Skeletal muscle tissue (tissue), 4 donors: Measurements from ENCODE around the gene BCKDK. TPM values are rescaled to one million over a fixed set of nuclear protein-coding genes. Genes with fewer than 3 reads are reported as not detected.
"Not testable (repeated sequence)": the region's sequence is repeated elsewhere in the genome, so short reads cannot be mapped to it uniquely, and the experiment has no call there.

ENCODE experiments used
- H3K27ac ChIP-seq: one replicate; pipeline ENCODE4 v1.7.0; 2013; ENCODE audit warnings: mild to moderate bottlenecking, low read depth, low read length, inconsistent platforms
- H3K27me3 ChIP-seq, 3 donors: one replicate each; pipeline ENCODE4 v1.7.0; 2013; ENCODE audit warnings: low read length in 3 of 3; ENCODE audit not compliant: control insufficient read depth in 3 of 3, insufficient read depth in 3 of 3
- H3K36me3 ChIP-seq, 3 donors: one replicate each; pipeline ENCODE4 v1.7.0; 2013; ENCODE audit warnings: low read length in 3 of 3; ENCODE audit not compliant: control insufficient read depth in 3 of 3, insufficient read depth in 3 of 3
- H3K4me1 ChIP-seq, 3 donors: one replicate each; pipeline ENCODE4 v1.7.0; 2013; ENCODE audit warnings: low read length in 3 of 3, mild to moderate bottlenecking in 3 of 3; ENCODE audit not compliant: control insufficient read depth in 3 of 3, insufficient read depth in 3 of 3
- H3K4me3 ChIP-seq, 3 donors: one replicate each; pipeline ENCODE4 v1.7.0; 2013; ENCODE audit warnings: low read length in 3 of 3
- H3K9ac ChIP-seq, 3 donors: one replicate each; pipeline ENCODE4 v1.7.0; 2013; ENCODE audit warnings: low read length in 3 of 3, mild to moderate bottlenecking in 3 of 3, moderate library complexity in 2 of 3, low read depth in 1 of 3
- H3K9me3 ChIP-seq, 3 donors: one replicate each; pipeline ENCODE4 v1.7.0; 2013; ENCODE audit warnings: low read length in 3 of 3; ENCODE audit not compliant: control insufficient read depth in 3 of 3
- total RNA-seq: library from RNA; depleted of rRNA; stranded (reverse); fragments of >200 nt; gene quantifications from one replicate; pipeline ENCODE4 v1.2.3, GENCODE V29; 2014
- donor health status: Osteomylitis.

BCKDK gene
- total RNA-seq, 1 donor from 2014 or later, result 8.9 TPM

DNA sequence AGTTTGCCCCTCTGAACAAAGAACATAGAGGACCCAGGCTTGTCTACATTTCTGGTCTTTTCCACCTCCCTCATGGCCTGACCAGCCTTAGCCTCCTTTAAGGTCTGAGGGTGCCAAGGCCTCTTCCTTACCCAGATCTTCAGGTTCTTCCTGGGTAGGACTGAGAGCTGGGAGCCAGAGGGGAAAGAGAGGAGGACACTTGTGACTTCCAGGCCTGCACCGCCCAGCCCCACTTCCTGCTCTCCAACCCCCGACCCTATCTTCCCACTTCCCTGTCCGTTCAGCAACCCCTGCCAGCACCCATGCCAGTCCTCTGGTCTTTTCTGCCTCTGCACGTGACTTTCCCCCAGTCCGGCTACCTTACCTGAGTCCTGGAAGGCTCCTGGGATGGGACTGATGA, 41.1 kb downstream of the BCKDK start:
- no peak overlapping the region for H3K4me3 ChIP-seq
- no peaks in the 10 kb centered on the region for H3K36me3 ChIP-seq
- H3K9me3 ChIP-seq, result no peaks in the 10 kb centered on the region
- peaks cover 4 to 6% (median 5%) of the 10 kb centered on the region in 3 donors for H3K4me1 ChIP-seq
- H3K9ac ChIP-seq, result no peak overlapping the region
- no peak overlapping the region for H3K27ac ChIP-seq
- peaks cover 8 to 14% (median 12%) of the 10 kb centered on the region in 3 donors for H3K27me3 ChIP-seq

DNA sequence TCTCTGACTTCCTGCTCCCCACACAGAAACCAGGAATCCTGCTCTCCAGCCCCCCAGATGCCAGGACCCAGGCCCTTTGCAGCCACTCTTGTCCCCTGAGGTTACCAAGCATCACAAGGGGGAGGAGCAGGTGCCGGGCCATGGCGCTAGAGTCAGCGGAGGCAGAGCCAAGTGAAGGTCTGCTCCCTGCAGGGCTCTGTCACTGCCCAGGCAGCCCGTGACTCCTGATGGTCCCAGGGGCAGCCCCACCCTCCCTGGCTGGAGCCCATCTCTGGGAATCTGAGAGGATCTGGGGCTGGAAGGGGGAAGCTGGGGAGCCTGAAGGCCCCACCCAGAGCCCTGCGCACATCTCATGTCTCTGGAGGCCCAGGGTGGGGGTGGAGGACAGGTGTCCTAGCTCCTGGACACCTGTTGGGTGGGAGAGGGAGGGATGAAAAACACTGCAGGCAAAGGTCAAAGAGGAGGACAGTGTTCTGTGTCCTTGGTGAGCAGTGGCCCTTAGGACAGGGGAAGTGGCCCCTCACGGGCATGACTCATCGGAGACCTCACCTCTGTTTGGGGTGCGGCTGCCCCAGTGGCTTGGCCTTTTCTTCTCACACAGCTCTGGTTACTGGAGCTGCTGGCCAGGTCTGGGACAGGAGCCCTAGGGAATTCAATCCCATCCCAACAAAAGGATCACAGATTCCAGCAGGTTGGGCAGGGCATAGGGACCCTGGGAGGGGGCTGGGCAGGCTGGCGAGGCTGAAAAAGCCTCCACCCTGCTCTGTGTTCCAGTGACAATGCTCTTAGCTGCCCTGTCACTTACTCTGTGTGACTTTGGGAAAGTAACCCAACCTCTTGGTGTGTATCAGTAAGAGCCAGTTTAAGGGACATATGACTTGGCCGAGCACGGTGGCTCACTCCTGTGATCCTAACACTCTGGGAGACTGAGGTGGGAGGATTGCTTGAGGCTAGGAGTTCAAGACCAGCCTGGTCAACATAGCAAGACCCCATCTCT, 42.0 kb downstream of the BCKDK start, which contains the start of gene PRSS36:
Gene PRSS36, minus strand, starts transcription at position 173 of the 997 bp plus-strand sequence. Its CDS starts 31 bp downstream, at position 142.
- Histone ChIP-seq H3K9me3 (no peaks in the 10 kb centered on the region), H3K4me1 (peaks cover 4 to 6% (median 5%) of the 10 kb centered on the region in 3 donors), H3K9ac (no peak within 1 kb of the TSS), H3K27me3 (peaks cover 8 to 14% (median 12%) of the 10 kb centered on the region in 3 donors), H3K36me3 (no peaks in the 10 kb centered on the region), H3K27ac (no peak within 1 kb of the TSS), H3K4me3 (no peak within 1 kb of the TSS)

DNA sequence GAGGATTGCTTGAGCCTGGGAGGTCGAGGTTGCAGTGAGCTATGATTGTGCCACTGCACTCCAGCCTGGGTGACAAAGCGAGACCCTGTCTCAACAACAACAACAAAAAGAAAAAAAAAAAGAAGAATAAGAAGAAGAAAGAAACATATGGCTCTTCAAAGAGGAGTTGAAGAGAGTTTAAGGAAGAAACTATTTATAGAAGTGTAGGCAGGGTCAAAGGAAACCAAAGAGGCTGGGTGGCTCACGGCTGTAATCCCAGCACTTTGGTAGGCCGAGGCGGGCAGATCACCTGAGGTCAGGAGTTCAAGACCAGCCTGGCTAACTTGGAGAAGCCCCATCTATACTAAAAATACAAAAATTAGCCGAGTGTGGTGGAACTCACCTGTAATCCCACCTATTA, 42.8 kb downstream of the BCKDK start:
- H3K27ac ChIP-seq, H3K9me3 ChIP-seq, H3K4me1 ChIP-seq, H3K9ac ChIP-seq, H3K4me3 ChIP-seq, H3K36me3 ChIP-seq: not testable (repeated sequence)
- H3K27me3 ChIP-seq, result peaks cover 6 to 14% (median 12%) of the 10 kb centered on the region in 3 donors

DNA sequence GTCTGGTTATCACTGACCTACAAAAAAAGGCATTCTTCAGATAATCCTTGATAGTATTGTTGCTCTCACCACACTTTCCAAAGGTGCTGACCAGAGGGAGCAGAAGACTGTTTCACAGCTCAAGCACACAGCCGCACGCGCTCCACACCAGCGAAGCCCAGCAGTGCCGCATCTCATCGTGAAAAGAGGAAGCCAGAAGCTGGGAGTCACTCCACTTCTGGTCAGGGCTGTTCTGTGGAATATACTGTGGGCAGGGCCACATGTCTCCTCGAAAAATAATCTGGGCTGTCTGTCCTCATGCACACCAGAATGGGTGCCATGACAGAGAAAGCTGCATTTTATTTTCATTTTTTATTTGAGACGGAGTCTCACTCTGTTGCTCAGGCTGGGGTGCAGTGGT, 49.0 kb downstream of the BCKDK start:
- Histone ChIP-seq H3K9me3 (no peaks in the 10 kb centered on the region), H3K9ac (no peak overlapping the region), H3K27ac (no peak overlapping the region), H3K4me1 (peaks cover 0 to 2% (median 0%) of the 10 kb centered on the region in 3 donors), H3K36me3 (no peaks in the 10 kb centered on the region), H3K4me3 (no peak overlapping the region), H3K27me3 (no peaks in the 10 kb centered on the region)

Other genes with a start within 250 kb of the BCKDK start
- gene BCL7C, start 214.3 kb upstream of the BCKDK start, total RNA-seq, result 29.7 TPM
- 0.52 TPM for gene CTF1, start 211.8 kb upstream of the BCKDK start, total RNA-seq
- 5.2 TPM for gene FBXL19, start 184.8 kb upstream of the BCKDK start, total RNA-seq
- gene ORAI3, start 159.3 kb upstream of the BCKDK start, total RNA-seq, result 9.4 TPM
- gene SETD1A, start 150.6 kb upstream of the BCKDK start, total RNA-seq, result 3.7 TPM
- 12.5 TPM for gene HSD3B7, start 123.2 kb upstream of the BCKDK start, total RNA-seq
- gene STX1B, start 97.7 kb upstream of the BCKDK start, total RNA-seq, result not detected
- 19.3 TPM for gene STX4, start 74.8 kb upstream of the BCKDK start, total RNA-seq
- 5.7 TPM for gene ZNF668, start 34.1 kb upstream of the BCKDK start, total RNA-seq
- 9.4 TPM for gene ZNF646, start 34.0 kb upstream of the BCKDK start, total RNA-seq
- 2.6 TPM for gene PRSS53, start 19.4 kb upstream of the BCKDK start, total RNA-seq
- 34.4 TPM for gene VKORC1, start 13.6 kb upstream of the BCKDK start, total RNA-seq
- 43.3 TPM for gene KAT8, start 9.3 kb downstream of the BCKDK start, total RNA-seq
- not detected for gene PRSS8, start 27.3 kb downstream of the BCKDK start, total RNA-seq
- 0.52 TPM for gene PRSS36, start 41.7 kb downstream of the BCKDK start, total RNA-seq
- gene FUS, start 71.8 kb downstream of the BCKDK start, total RNA-seq, result 40.2 TPM
- 27.1 TPM for gene PYCARD, start 94.4 kb downstream of the BCKDK start, total RNA-seq
- gene TRIM72, start 105.7 kb downstream of the BCKDK start, total RNA-seq, result 45.4 TPM
- not detected for gene PYDC1, start 108.7 kb downstream of the BCKDK start, total RNA-seq
- gene ITGAM, start 151.6 kb downstream of the BCKDK start, total RNA-seq, result 8.4 TPM
- 1.0 TPM for gene ITGAX, start 246.8 kb downstream of the BCKDK start, total RNA-seq